HEK293T (cell line): Measurements from ENCODE around the gene AP4S1.

ENCODE experiments used
- ARNT ChIP-seq: fragments of 450-650 bp; IDR thresholded peaks from 2 replicates; pipeline ENCODE4 v1.6.1; 2017; ENCODE audit warnings: mild to moderate bottlenecking
- BHLHE40 ChIP-seq: fragments of 450-650 bp; IDR thresholded peaks from 2 replicates; pipeline ENCODE4 v1.6.1; 2016; ENCODE audit warnings: mild to moderate bottlenecking, moderate library complexity, borderline replicate concordance
- ELF4 ChIP-seq: fragments of 450-650 bp; IDR thresholded peaks from 2 replicates; pipeline ENCODE4 v1.6.1; 2017; ENCODE audit warnings: antibody characterized with exemption
- FOXA1 ChIP-seq: fragments of 450-650 bp; IDR thresholded peaks from 2 replicates; pipeline ENCODE4 v1.6.1; 2016; ENCODE audit warnings: mild to moderate bottlenecking
- FOXM1 ChIP-seq: fragments of 450-650 bp; IDR thresholded peaks from 2 replicates; pipeline ENCODE4 v1.6.1; 2017; ENCODE audit warnings: mild to moderate bottlenecking, borderline replicate concordance
- HDGF ChIP-seq: fragments of 450-650 bp; IDR thresholded peaks from 2 replicates; pipeline ENCODE4 v1.6.1; 2017; ENCODE audit warnings: antibody characterized with exemption, borderline replicate concordance
- L3MBTL2 ChIP-seq: fragments of 450-650 bp; conservative IDR thresholded peaks from 2 replicates; pipeline ENCODE4 v1.6.1; 2016; ENCODE audit warnings: mild to moderate bottlenecking
- SP1 ChIP-seq: fragments of 450-650 bp; IDR thresholded peaks from 2 replicates; pipeline ENCODE4 v1.6.1; 2017
- SUZ12 ChIP-seq: fragments of 450-650 bp; IDR thresholded peaks from 2 replicates; pipeline ENCODE4 v1.6.1; 2016; ENCODE audit warnings: mild to moderate bottlenecking
- TARDBP ChIP-seq: fragments of 450-650 bp; IDR thresholded peaks from 2 replicates; pipeline ENCODE4 v1.6.1; 2016
- ZNF384 ChIP-seq: fragments of 450-650 bp; IDR thresholded peaks from 2 replicates; pipeline ENCODE4 v1.6.1; 2016

GRCh38 chr14:31092160-31092708 is 66.8 kb downstream of the AP4S1 start:
- TF ChIP-seq TARDBP (no peak), SUZ12 (no peak), BHLHE40 (no peak), ARNT (no peak), FOXM1 (no peak), SP1 (no peak), ZNF384 (no peak), L3MBTL2 (no peak), ELF4 (no peak), HDGF (no peak), FOXA1 (no peak)
